LNCaP clone FGC (cell line): ENCODE results near the gene IMPACT.

Source experiments
- DNase-seq: peaks from one replicate; pipeline ENCODE4 v3.0.0-alpha.2; 2011; ENCODE audit warnings: low read depth
- H3K4me3 ChIP-seq: 2 replicates; pipeline ENCODE4 v1.5.1; 2011; ENCODE audit warnings: mild to moderate bottlenecking, low read depth, low read length, control low read depth
- CTCF ChIP-seq: IDR thresholded peaks from 2 replicates; pipeline ENCODE4 v1.5.1; 2012; ENCODE audit warnings: mild to moderate bottlenecking; ENCODE audit not compliant: control insufficient read depth, insufficient read depth; ENCODE audit errors: extremely low read depth

IMPACT gene

DNA sequence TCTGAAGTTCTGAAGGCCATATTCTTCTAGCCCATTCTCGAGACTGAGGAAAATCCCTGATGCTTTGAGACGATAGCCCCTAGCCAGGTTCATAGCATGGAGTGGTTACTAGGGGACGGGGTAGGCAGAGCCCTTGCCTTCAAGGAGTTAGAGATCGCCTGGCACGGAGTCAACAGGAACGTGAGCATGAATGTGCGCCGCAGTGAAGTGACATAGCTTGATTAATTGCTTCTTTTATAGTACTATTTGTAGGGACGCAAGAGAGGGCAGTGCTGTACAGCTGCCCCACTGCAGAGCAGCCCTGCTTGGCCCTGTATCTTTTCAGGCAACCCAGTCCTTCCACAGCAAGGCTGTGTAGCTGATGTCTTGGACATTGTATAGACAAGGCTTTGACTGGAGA lies 60.2 kb downstream of the IMPACT start:
- DNase-seq, result no peak
- TF ChIP-seq CTCF, result no peak
- no peak overlapping the region for H3K4me3 ChIP-seq

GRCh38 chr18:24488824-24489493 lies 62.5 kb downstream of the IMPACT start:
- H3K4me3 ChIP-seq, result no peak overlapping the region
- peak; percentile 71 for TF ChIP-seq CTCF
- DNase-seq, result no peak

GRCh38 chr18:24490539-24490938 lies 64.1 kb downstream of the IMPACT start:
- DNase-seq, result no peak
- H3K4me3 ChIP-seq, result no peak overlapping the region
- TF ChIP-seq CTCF, result no peak

- H3K4me3 ChIP-seq, result no peak overlapping the region
- no peak for DNase-seq
- no peak for TF ChIP-seq CTCF
These were observed 65.7 kb downstream of the IMPACT start for GRCh38 chr18:24491927-24492834.

- no peak for DNase-seq
- no peak overlapping the region for H3K4me3 ChIP-seq
- no peak for TF ChIP-seq CTCF
These were observed 68.1 kb downstream of the IMPACT start for GRCh38 chr18:24494586-24494985.

- DNase-seq, result no peak
- H3K4me3 ChIP-seq, result no peak overlapping the region
- TF ChIP-seq CTCF, result no peak
These were observed 70.7 kb downstream of the IMPACT start for GRCh38 chr18:24497031-24497754.
